HG03025 (cell line): ENCODE measurements around the gene TMEM243.

Source experiments
- ATAC-seq: cut with Tn5 transposase; IDR thresholded peaks from one replicate; pipeline ENCODE4 v1.9.1; 2021; ENCODE audit warnings: mild to moderate bottlenecking, moderate library complexity; ENCODE audit not compliant: unreplicated experiment, low FRiP score

Gene TMEM243

GRCh38 chr7:87170828-87171227 is 48.7 kb downstream of the TMEM243 start:
- peak; percentile 55 for ATAC-seq

GRCh38 chr7:87164433-87164832 is 55.1 kb downstream of the TMEM243 start:
- ATAC-seq = no peak

DNA sequence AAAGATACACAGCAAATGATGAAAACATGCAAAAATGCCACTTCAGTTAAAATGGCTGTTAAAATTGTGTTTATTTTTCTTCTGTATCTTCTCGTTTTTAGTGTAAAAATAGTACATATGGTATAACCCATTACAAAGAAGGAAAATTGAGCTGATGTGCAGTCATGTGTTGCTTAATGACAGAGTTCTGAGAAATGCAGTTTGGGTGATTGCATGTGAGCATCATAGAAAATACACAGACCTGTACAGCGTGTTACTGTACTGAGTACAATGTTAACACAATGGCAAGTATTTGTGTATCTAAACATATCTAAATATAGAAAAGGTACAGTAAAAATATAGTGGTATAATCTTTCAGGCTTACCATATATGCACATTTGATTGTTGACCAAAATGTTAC is 60.0 kb downstream of the TMEM243 start:
- ATAC-seq = no peak

- no peak for ATAC-seq
Measured at GRCh38 chr7:87156709-87157108, 62.8 kb downstream of the TMEM243 start.

DNA sequence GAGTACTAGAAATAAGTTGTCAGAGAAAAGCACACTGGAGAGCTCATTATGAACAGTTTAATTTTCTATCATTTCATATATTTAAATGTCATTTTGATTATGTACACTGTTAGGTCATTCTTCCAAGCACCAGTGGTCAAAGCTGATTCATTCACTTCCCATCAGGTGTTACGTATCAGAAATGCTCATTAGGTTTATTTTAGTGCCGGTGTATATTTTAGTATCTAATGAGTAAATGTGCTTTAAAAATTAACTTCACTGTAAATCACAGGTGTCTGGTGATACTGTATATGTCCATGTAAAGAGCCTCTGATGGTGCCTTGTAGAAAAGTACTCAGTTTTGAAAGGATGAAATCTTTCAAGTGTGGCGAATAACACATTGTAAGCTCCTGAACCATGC is 63.7 kb downstream of the TMEM243 start:
- no peak for ATAC-seq

- no peak for ATAC-seq
Measured at GRCh38 chr7:87154569-87154968, 65.0 kb downstream of the TMEM243 start.

DNA sequence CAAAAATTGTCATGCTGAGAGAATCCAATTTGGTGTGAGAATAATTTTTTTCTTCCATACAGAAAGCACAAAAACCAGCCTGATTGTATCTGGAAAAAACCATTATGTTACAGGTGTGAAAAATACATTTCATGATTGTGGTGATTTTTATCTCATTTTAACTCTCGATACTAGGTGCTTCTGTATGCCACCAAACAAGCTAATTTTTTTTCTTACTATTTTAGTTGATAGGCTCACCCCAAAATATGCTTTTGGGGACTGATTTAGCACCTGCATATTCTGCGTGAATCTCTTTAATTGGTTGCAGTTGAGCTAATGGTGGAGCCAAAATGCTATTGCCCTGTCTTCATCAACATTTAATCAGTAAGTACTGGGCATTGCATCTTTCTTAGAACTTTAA is 65.4 kb downstream of the TMEM243 start:
- ATAC-seq = no peak

DNA sequence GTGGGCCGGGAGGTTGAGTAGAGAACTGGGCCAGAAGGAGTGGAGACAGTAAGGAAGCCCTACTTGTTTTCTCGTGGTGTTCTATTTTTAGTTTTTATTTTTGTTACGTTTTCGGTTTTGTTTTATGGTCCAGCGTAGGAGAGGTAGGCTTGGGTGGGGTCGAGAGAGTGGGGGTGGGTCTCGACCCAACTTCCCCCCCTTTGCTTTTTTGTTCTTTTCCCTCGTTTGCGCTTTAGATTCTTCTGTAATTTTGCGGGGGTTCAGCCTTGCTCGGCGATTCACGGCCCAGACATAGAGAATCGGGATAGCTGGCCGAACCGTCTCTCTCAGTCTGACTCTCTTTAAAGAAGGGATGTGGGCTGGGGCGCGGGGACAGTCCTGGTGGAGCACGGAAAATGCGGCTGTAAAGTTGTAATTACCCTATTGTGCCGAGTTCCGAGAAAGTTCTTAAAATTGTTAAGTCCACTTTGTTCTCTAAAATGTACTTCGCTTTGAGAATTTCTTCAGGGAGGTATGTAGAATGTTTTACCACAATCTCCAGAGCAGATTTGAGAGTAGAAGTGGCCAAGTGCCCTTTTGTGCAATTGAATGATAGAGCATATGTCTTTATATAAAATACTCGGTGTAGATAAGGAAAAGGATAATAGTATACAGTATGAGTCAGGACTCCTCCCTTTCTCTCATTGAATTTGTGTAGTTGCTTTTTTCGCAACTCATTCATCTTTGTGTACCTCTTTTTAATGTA is 66.5 kb downstream of the TMEM243 start:
- ATAC-seq = peak; percentile 20

DNA sequence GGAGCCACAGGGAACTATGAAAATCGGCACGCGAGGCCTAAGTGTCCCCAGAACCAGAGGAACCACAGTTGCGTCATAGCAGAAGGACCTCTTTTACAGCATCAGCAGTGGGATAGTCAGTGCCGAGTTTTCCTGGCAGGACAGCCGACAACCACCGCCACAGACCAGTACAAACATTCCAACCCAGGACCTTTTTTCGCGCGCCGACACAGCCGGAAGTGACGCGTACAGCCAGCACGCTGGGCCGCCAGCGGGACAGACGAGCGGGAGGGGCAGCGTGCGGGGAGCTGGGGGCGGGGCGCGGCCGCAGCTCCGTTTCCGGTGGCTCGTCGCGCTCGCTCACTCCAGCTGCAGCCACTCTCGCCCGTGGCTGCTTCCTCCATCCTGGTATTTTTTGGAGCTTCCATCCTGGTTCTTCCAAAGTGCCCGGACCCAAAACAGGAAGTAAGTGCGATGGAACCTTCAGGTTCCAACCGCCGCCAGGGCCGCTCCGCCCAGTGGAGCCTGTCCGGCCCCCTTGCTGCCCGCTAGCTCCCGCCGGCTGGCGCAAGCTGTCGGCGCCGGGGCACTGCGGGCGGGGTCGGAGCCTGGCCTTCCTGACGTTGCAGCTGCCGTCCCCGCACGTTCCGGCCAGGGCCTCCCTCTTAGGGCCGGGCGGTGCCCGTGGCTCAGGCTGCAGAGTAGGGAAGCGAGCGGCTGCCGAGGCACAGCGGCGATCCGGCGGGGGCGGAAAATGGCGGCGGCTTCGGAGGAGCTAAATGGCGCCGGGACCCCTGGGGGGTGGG is 67.2 kb downstream of the TMEM243 start, which contains the start of gene DMTF1:
Gene DMTF1, plus strand, starts transcription at position 342 of the 785 bp plus-strand sequence. CDS start 12,489 bp downstream, outside the sequence.
- peak; percentile 77 for ATAC-seq

- ATAC-seq = peak; percentile 31
Measured at GRCh38 chr7:87151729-87152111, 67.8 kb downstream of the TMEM243 start.

DNA sequence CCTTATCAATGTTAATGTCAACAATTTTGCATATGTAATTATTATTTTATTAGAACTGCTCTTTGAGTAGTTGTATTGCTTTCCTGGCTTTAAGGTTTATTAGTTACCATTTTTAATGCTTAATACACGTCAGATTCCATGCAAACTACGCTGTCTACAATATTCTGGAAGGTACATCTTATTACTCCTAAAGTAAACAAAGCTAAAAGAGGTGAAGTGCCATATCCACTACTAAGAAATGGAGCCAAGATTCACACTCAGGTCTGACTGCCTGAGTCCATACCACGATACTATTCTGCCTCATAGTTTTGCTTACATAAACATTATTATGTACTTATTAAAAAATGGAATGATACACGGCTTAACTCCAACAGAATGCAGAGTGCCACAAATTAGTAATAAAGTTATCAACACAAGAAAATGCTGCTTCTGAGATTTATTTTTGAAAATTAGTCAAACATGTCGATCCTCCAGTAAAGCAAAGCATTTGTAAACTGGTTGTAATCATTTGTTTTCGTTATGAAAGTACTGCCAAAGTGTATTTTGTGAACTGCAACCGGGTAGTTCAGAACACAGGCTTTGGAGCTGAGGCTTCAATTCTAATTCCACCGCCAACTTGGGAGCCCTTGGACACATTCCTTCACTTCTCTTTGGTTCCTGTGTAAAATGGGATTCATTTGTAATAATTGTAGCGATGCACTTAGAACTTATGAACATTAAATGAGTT is 68.4 kb downstream of the TMEM243 start:
- no peak for ATAC-seq

DNA sequence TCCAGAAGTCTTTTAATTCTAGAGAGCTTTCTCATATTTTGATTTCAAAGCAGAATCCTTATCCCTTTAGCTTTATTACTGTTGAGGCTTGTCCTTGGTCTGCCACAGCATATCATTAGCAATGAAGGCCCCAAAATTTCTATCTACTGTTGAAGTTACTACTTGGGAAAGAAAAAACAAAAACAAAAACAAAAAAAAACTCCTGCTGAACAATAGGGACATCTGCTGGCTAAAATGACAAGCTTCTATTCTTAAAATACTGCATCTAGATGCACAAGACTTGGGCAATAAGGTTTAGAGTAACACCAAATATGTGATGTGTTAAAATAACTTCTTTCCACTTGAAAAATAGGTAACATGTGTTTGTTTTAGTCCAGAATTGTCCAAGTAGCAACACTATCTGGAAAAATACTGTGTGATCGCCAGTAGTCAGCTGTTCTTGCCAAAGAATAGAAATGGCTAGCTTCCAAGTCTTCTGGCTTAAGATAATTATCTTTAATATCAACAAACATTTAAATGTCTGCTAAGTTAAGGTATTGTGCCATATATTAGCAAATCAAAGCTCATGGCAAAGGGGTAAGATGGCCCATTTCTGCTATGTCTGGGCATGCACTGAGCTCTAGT is 71.1 kb downstream of the TMEM243 start:
- ATAC-seq = no peak

DNA sequence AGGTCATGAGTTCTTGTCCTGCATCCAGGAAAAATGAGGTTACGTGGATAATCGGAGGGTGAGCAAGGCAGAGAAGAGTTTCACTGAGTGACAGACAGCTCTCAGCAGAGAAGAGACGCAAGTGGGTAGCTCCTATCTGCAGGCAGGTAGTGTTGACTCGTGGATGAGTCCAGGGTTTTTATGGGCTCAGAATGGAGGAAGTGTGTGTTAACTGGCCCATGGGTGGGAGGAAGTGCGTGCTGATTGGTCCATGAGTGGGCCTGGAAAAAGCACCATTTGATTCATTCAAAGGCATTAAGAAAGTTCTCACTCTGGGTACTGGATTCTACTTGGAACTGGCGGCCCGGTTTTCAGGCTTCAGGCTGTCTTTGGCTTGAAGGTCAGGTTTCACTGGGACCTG is 72.0 kb downstream of the TMEM243 start:
- no peak for ATAC-seq

DNA sequence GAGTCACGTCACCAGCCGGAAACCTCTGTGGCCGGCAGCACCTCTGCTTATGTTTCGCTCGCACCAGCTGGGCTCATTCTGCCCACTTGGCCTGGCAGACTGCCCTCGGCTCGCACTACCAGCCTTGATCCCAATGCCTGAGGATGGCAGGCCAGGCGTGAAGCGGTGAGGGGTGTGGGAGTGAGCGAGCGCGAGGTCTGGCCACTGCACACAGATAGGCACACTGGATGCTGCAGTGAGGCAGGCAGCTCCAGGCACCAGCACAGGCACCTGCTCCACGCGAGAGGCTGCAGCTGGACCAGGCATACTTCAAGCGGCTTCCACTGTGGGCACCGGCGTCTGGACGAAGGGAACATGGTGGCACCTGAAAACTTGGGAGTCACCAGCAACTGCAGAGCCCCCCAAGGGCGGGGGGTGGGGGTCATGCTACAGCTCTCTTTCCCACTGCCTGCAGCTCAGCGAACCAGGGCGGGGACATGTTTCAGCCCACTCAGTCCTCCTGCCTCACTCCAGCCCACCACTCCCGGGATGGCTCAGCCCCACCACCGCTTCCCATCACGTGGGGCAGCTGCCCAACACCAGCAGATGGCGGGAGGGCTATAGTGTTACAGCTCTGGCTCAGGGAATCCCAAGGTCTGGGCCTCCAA is 72.7 kb downstream of the TMEM243 start:
- no peak for ATAC-seq
